Astrocyte of the cerebellum (primary cell): ENCODE data around the gene EPHA2.

ENCODE experiments used
- DNase-seq: peaks from one replicate; pipeline ENCODE4 v3.0.0-alpha.2; 2011; ENCODE audit warnings: low read depth
- H3K4me3 ChIP-seq: 2 replicates; pipeline ENCODE4 v1.5.1; 2011; ENCODE audit warnings: mild to moderate bottlenecking, low read depth, low read length, moderate library complexity
- in situ Hi-C: cut with HindIII; loops from 2 replicates; pipeline ENCODE4 v1.10.0; 2017; ENCODE audit warnings: low sequenced_read_pairs
- TF ChIP-seq, protein P1 (sequence below): IDR thresholded peaks from 2 replicates; pipeline ENCODE4 v1.5.1; 2012; ENCODE audit warnings: low read length, low read depth, moderate library complexity, mild to moderate bottlenecking; ENCODE audit errors: missing control alignments

EPHA2 gene

DNA sequence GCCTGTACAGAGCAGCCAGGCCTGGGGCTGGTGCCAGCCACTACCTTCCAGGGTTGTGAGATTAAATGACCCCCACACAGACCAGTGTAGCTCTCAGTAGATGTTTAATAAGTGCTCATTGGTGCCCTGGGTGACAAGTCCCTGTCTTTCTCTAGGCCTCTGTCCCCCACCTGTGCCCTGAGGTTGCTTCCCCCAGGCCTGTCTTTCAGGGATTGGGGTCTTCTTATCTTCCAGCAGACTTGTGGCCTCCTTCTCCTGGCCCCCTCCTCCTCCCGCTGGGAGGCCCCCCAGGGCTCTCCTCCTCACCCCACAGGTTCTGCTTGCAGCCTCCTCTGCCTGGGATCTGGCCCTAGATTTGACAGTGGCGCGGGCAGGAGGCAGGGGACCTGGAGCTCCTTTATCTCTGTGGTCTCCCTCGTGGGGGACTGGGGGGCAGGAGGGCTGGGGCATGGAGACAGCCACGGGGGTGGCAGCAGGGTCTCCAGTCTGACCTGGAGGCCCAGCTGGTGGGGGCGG is 40.3 kb downstream of the EPHA2 start:
- no peak for DNase-seq
- no peak overlapping the region for H3K4me3 ChIP-seq
- TF ChIP-seq, protein P1, sequence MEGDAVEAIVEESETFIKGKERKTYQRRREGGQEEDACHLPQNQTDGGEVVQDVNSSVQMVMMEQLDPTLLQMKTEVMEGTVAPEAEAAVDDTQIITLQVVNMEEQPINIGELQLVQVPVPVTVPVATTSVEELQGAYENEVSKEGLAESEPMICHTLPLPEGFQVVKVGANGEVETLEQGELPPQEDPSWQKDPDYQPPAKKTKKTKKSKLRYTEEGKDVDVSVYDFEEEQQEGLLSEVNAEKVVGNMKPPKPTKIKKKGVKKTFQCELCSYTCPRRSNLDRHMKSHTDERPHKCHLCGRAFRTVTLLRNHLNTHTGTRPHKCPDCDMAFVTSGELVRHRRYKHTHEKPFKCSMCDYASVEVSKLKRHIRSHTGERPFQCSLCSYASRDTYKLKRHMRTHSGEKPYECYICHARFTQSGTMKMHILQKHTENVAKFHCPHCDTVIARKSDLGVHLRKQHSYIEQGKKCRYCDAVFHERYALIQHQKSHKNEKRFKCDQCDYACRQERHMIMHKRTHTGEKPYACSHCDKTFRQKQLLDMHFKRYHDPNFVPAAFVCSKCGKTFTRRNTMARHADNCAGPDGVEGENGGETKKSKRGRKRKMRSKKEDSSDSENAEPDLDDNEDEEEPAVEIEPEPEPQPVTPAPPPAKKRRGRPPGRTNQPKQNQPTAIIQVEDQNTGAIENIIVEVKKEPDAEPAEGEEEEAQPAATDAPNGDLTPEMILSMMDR = no peak
- in situ Hi-C loops = no loop called here

DNA sequence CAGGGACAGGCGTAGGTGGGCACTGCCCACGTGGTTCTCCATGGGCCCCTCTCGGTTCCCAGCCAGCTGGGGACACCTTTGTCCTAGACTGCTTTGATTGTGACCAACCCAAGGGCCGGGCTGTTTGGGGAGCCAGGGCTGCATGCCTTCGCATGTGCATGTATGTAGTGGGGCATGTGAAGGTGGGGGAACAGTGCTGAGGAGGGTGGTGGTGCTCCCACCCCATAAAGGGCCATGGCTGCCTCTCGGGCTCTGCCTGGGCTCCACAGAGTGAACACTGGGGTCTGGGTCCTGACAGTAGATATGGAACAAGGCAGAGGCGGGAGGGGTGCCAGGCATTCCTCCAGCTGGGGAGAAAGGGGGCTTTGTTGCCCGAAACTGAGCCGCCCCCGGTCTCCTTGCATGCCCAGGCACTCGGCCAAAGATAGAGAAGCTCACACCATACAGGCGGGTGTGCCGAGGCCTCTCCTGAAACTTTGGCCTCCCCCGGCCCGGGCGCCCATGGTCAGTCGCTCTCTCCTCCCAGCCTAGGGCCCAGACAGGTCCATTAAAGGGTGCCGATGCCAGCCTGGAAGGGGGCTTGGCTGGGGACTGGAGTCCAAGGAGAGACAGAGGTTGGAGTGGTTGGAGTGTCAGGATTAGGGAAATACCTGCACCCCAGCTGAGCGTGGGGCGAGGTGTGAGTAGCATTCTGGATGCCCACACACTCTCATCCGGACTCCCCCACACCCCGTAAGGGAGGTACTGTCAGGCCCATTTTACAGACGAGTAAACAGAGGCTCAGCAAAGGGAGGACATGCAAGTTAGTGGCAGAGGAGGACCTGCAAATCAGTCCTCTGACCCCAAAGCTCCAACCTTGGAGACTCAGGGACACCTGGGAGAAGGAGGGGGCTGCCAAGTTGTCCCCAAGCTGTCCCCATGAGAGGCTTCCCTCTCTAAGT is 41.1 kb downstream of the EPHA2 start:
- in situ Hi-C loops = no loop called here
- no peak overlapping the region for H3K4me3 ChIP-seq
- DNase-seq = no peak
- TF ChIP-seq, protein P1 = no peak

DNA sequence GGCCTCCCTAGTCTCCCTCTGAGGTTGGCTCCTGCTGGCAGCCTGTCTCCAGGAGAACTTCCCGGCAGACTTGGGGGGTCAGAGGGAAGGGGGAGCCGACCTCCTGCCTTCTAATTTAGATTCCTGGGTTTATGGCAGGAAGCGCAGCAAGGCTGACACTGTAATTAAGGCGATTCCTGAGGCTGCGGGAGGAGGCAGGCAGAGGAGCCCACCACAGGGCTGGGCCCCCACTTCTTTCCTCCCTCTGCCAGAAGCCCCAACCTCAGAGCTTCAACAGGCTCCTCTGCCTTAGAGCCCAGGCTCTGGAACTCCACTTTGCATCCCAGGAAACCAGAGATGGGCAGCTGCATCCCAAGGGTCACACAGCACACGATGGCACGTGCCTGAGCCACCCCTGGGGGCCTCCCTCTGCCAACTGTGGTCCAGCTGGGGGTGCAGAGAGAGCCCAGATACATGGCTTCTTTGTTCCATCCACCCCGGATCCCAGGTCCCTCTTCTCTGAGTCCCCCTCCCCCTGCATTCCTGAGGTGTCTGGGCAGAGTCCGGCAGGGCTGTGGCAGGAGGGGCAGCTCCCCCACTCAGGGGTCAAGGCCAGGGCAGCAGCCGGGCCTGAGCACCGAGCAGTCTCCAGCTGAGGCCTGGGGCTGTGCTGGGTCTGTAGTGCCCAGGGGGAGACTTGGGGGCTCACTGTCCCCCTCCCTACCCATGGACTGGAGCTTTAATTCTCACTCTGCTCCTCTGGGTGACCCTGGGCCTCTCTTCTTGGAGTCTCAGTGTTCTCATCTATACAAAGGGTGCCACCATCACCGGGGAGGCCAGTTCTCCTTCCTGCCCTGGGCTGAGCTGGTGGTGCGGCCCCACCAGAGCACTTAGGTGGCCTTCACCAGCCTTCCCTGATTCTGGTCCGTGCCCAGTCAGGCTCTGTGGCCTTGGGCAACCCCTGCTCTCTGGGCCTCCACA is 43.0 kb downstream of the EPHA2 start:
- in situ Hi-C loops = no loop called here
- DNase-seq = no peak
- TF ChIP-seq, protein P1 = no peak
- no peak overlapping the region for H3K4me3 ChIP-seq

DNA sequence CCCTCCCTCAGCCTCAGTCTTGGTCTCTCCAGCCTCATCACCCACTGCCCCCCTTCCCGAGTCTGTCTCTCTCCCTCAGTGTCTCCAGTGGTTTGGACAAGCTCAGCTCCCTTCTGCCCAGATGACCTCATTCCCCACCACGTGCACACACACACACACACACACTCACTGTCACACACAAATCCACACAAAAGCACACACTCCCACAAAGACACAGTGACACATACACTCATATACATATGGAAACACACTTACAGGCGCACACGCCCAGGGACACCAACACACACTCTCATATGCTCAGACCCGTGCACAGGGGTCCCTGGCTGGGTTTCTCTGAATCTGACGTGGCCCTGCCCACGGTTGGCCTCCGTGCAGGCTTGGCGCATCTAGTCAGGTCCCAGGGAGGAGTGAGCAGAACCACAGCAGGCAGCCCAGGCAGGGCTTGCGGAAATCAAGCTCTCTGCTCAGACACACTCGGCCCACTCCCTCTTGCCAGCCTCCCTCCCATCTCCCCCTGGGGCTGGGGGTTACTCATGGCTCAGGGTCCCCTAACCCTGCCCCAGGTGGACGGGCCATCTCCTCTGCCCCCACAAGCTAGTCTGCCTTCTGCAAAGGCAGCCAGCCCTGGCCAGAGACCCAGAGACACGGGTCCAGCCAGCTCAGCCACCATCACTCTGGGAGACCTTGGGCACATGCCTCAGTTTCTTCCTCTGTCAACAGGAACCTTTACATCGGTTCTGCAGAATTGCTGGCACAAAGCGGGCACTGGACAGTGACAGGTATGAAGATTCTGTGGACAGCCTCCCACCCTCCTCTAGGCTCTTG is 43.9 kb downstream of the EPHA2 start:
- DNase-seq = peak; percentile 72
- in situ Hi-C loops = no loop called here
- no peak overlapping the region for H3K4me3 ChIP-seq
- TF ChIP-seq, protein P1 = no peak

DNA sequence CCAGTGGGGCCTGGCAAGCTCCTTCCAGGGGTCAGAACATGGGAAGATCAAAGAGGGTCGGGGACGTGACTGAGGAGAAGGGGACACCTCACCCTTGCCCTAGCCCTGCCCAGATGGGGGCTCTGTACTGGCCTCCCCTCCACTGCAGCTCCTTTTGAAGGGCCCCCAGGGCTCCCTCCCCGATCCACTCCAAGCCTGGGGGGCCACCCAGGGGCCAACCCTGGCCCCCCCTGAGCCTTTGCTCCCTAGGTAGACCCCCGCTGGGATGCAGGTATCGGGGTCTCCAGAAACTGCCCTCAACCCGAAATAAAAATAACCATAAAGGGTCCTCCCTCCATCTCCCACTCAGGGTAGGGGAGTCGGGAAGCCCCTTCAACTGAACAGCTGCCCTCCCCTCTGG is 45.0 kb downstream of the EPHA2 start:
- TF ChIP-seq, protein P1 = no peak
- in situ Hi-C loops = no loop called here
- no peak for DNase-seq
- H3K4me3 ChIP-seq = no peak overlapping the region
